K562 (cell line): ENCODE results near the gene INHBC. TPM values are rescaled to one million over a fixed set of nuclear protein-coding genes. Genes with fewer than 3 reads are reported as not detected.

Source experiments
- ATF7 ChIP-seq: fragments of 450-650 bp; IDR thresholded peaks from 2 replicates; pipeline ENCODE4 v1.7.1; 2014; ENCODE audit warnings: mild to moderate bottlenecking, moderate library complexity
- CBX2 ChIP-seq: fragments of 200-600 bp; sonication (generic); IDR thresholded peaks from one replicate; pipeline ENCODE4 v1.6.1; 2012; ENCODE audit warnings: mild to moderate bottlenecking, low read length, inconsistent platforms; ENCODE audit not compliant: insufficient read depth, poor library complexity, severe bottlenecking
- DEAF1 ChIP-seq: fragments of 450-650 bp; formaldehyde crosslinking; IDR thresholded peaks from 2 replicates; pipeline ENCODE4 v1.4.0; 2020; ENCODE audit warnings: mild to moderate bottlenecking, moderate library complexity
- E4F1 ChIP-seq: fragments of 250-450 bp; sonication (Bioruptor Pico); IDR thresholded peaks from 2 replicates; pipeline ENCODE4 v1.5.0; 2021; ENCODE audit warnings: mild to moderate bottlenecking, borderline replicate concordance
- RB1 ChIP-seq: fragments of 450-650 bp; IDR thresholded peaks from 2 replicates; pipeline ENCODE4 v1.6.1; 2017; ENCODE audit warnings: low read depth, mild to moderate bottlenecking
- TAL1 ChIP-seq: fragments of 450-650 bp; IDR thresholded peaks from 2 replicates; pipeline ENCODE4 v1.6.1; 2016; ENCODE audit warnings: mild to moderate bottlenecking
- ZFP30 ChIP-seq: fragments of 250-450 bp; sonication (Bioruptor Pico); IDR thresholded peaks from 2 replicates; pipeline ENCODE4 v1.8.0; 2022; ENCODE audit warnings: moderate library complexity, mild to moderate bottlenecking, inconsistent platforms, borderline replicate concordance
- ZNF212 ChIP-seq: fragments of 450-650 bp; formaldehyde crosslinking; IDR thresholded peaks from 2 replicates; pipeline ENCODE4 v1.4.0; 2020; ENCODE audit warnings: mild to moderate bottlenecking
- ZNF354B ChIP-seq: fragments of 250-450 bp; sonication (Bioruptor Pico); IDR thresholded peaks from 2 replicates; pipeline ENCODE4 v1.4.0; 2020
- ZNF518B ChIP-seq: fragments of 250-450 bp; sonication (Bioruptor Pico); IDR thresholded peaks from 2 replicates; pipeline ENCODE4 v1.5.0; 2021; ENCODE audit warnings: mild to moderate bottlenecking, moderate library complexity
- ZNF696 ChIP-seq: fragments of 250-450 bp; sonication (Bioruptor Pico); conservative IDR thresholded peaks from 2 replicates; pipeline ENCODE4 v1.4.0; 2020; ENCODE audit warnings: mild to moderate bottlenecking, moderate library complexity
- polyA plus RNA-seq, 8 experiments: library from polyadenylated mRNA; depleted of rRNA in 4 of 8; stranded (reverse) in 5 of 8; unstranded in 3 of 8; fragments of >200 nt; fragmentation: Nextera tagmentation in 2 of 8; fragmentation: Illumina TruSeq in 1 of 8; extraction: Ambion mirVana in 2 of 8; extraction: Trizol in 1 of 8; gene quantifications; 2 replicates each; pipeline versions ENCODE4 v1.2.1 to v1.2.3, GENCODE V29; 2011 to 2014; ENCODE audit warnings: inconsistent platforms in 1 of 8, missing spikeins in 1 of 8
- total RNA-seq, 7 experiments: library from RNA; depleted of rRNA in 6 of 7; stranded (reverse); fragments of >200 nt in 6 of 7; fragmentation: Illumina TruSeq in 2 of 7; extraction: Trizol in 2 of 7; gene quantifications; 2 replicates each; pipeline versions ENCODE4 v1.2.1 to v1.2.3, GENCODE V29; 2011 to 2021; ENCODE audit warnings: low replicate concordance in 1 of 7

The INHBC gene
- total and polyA plus RNA-seq, 9 of the 15 experiments (the other 6 are each of a cell fraction or from before 2014, with no cell fraction given): 0.07 to 0.24 (median 0.15) TPM; not detected in 4

GRCh38 chr12:57459055-57459749, 24.6 kb downstream of the INHBC start (continued):
- TF ChIP-seq ATF7 (peak; percentile 82), ZFP30 (no peak), CBX2 (no peak), ZNF696 (no peak), ZNF212 (CRISPR knock-in tag) (no peak), E4F1 (CRISPR knock-in tag) (no peak), ZNF354B (CRISPR knock-in tag) (no peak), DEAF1 (CRISPR knock-in tag) (peak; percentile 47; the same call in 1 of the 2 replicates), RB1 (peak; percentile 45; the same call in 1 of the 2 replicates), TAL1 (no peak), ZNF518B (CRISPR knock-in tag) (no peak)
